K562 (cell line): ENCODE data around the gene DSE. TPM values are rescaled to one million over a fixed set of nuclear protein-coding genes. Genes with fewer than 3 reads are reported as not detected.

ENCODE experiments used
- ATAC-seq: fragments of 200-7000 bp; cut with Tn5 transposase; 3 replicates; pipeline ENCODE4 v1.9.1; 2020; ENCODE audit warnings: moderate library complexity
- BruUV-seq: library from RNA; stranded (reverse); fragments of 400-500 nt; replicated peaks from 2 replicates; lab custom pipeline; 2021; lab: Mats Ljungman, UMichigan
- CTCF ChIA-PET: fragments of 300-600 bp; formaldehyde crosslinking; extraction: SDS; loops from one replicate; lab custom pipeline; 2021; ENCODE audit warnings: low intra/inter-chr PET ratio; lab: Yijun Ruan, JAX
- POLR2A ChIA-PET: fragments of 300-600, 350-650 bp; sonication (Branson Sonifier 250); formaldehyde crosslinking; extraction: SDS; loops from one replicate; lab custom pipeline; 2021; ENCODE audit warnings: antibody characterized with exemption, inconsistent platforms; lab: Yijun Ruan, JAX
- DNase-seq, 4 experiments: peaks; one replicate each; pipeline versions ENCODE4 v3.0.0 to v3.0.0-alpha.2; 2011 to 2018; ENCODE audit warnings: low spot score in 3 of 4, mixed read lengths in 3 of 4; ENCODE audit errors: extremely low read depth in 1 of 4
- FAIRE-seq: peaks from 2 replicates; lab custom pipeline; 2011; peaks lifted over from hg19 to GRCh38; lab: Jason Lieb, UNC
- H2AFZ ChIP-seq: 2 replicates; pipeline ENCODE4 v1.6.0; 2011; ENCODE audit warnings: low read depth, low read length, control low read depth, inconsistent platforms
- H3K27ac ChIP-seq: fragments of 200-600 bp; 3 replicates; pipeline ENCODE4 v1.8.0; 2011; ENCODE audit warnings: low read depth, mild to moderate bottlenecking, control low read depth, inconsistent platforms, low read length, moderate library complexity, mixed read lengths; ENCODE audit errors: extremely low read depth
- H3K27me3 ChIP-seq, 2 experiments: fragments of 300-600 bp in 1 of 2; 2 replicates in 1 of 2; 3 replicates in 1 of 2; pipeline versions ENCODE4 v1.6.0 to v1.8.0; 2011; ENCODE audit warnings: inconsistent platforms in 2 of 2, low read length in 2 of 2, mild to moderate bottlenecking in 1 of 2, mixed read lengths in 1 of 2, moderate library complexity in 1 of 2; ENCODE audit not compliant: control insufficient read depth in 2 of 2, insufficient read depth in 2 of 2
- H3K36me3 ChIP-seq: fragments of 300-600 bp; 3 replicates; pipeline ENCODE4 v1.8.0; 2011; ENCODE audit warnings: mild to moderate bottlenecking, low read length, inconsistent platforms; ENCODE audit not compliant: control insufficient read depth, insufficient read depth
- H3K4me1 ChIP-seq, 2 experiments: fragments of 200-600 bp in 1 of 2; replicated peaks in 1 of 2; 2 replicates in 1 of 2; 3 replicates in 1 of 2; pipeline versions ENCODE4 v1.5.1 to v1.8.0; 2011; ENCODE audit warnings: inconsistent platforms in 2 of 2, low read length in 2 of 2, mild to moderate bottlenecking in 1 of 2, mixed read lengths in 1 of 2, moderate library complexity in 1 of 2; ENCODE audit not compliant: control insufficient read depth in 2 of 2, insufficient read depth in 2 of 2
- H3K4me2 ChIP-seq: 2 replicates; pipeline ENCODE4 v1.6.1; 2011; ENCODE audit warnings: low read length, control low read depth, inconsistent platforms, mixed read lengths; ENCODE audit not compliant: insufficient read depth
- H3K4me3 ChIP-seq: fragments of 200-600 bp; sonication (generic), shearing (Covaris generic); 2 replicates; pipeline ENCODE4 v1.5.1; 2016; ENCODE audit warnings: control low read depth, inconsistent platforms
- H3K79me2 ChIP-seq: fragments of 200-600 bp; 3 replicates; pipeline ENCODE4 v1.8.0; 2011; ENCODE audit warnings: low read length, inconsistent platforms; ENCODE audit not compliant: control insufficient read depth, insufficient read depth
- H3K9ac ChIP-seq, 2 experiments: 2 replicates each; pipeline versions ENCODE4 v1.6.0 to v1.6.1; 2011; ENCODE audit warnings: low read depth in 2 of 2, low read length in 2 of 2, control low read depth in 1 of 2, inconsistent platforms in 1 of 2, mild to moderate bottlenecking in 1 of 2, mixed read lengths in 1 of 2; ENCODE audit not compliant: insufficient read depth in 1 of 2
- H3K9me1 ChIP-seq: one replicate; pipeline ENCODE4 v1.6.0; 2011; ENCODE audit warnings: inconsistent platforms, mild to moderate bottlenecking, low read length, moderate library complexity; ENCODE audit not compliant: control insufficient read depth, insufficient read depth
- H3K9me3 ChIP-seq: replicated peaks from 2 replicates; pipeline ENCODE4 v1.5.1; 2011; ENCODE audit warnings: low read depth, low read length, inconsistent platforms; ENCODE audit not compliant: control insufficient read depth, insufficient read depth
- H4K20me1 ChIP-seq: replicated peaks from 2 replicates; pipeline ENCODE4 v1.6.1; 2011; ENCODE audit warnings: low read length, inconsistent platforms, mixed read lengths; ENCODE audit not compliant: control insufficient read depth, insufficient read depth
- BRCA1 ChIP-seq, 2 experiments: fragments of 450-650 bp in 1 of 2; sonication (generic) in 1 of 2; formaldehyde crosslinking in 1 of 2; IDR thresholded peaks; 2 replicates each; pipeline versions ENCODE4 v1.5.0 to v1.6.1; 2017 to 2020; ENCODE audit warnings: mild to moderate bottlenecking in 1 of 2, missing genetic modification reagents in 1 of 2
- ERF ChIP-seq: fragments of 450-650 bp; formaldehyde crosslinking; IDR thresholded peaks from 2 replicates; pipeline ENCODE4 v1.4.0; 2020; ENCODE audit warnings: mild to moderate bottlenecking, mixed read lengths
- MEIS2 ChIP-seq: fragments of 450-650 bp; IDR thresholded peaks from 2 replicates; pipeline ENCODE4 v1.6.1; 2014; ENCODE audit warnings: mild to moderate bottlenecking; ENCODE audit not compliant: partially characterized antibody
- NFRKB ChIP-seq: fragments of 450-650 bp; IDR thresholded peaks from 2 replicates; pipeline ENCODE4 v1.6.1; 2016; ENCODE audit warnings: low read depth
- RAD21 ChIP-seq, 2 experiments: fragments of 250-450 bp in 1 of 2; fragments of 450-650 bp in 1 of 2; sonication (Bioruptor Pico) in 1 of 2; formaldehyde crosslinking in 1 of 2; IDR thresholded peaks in 1 of 2; conservative IDR thresholded peaks in 1 of 2; 2 replicates each; pipeline versions ENCODE4 v1.4.0 to v1.8.0; 2020 to 2022; ENCODE audit warnings: mild to moderate bottlenecking in 2 of 2, moderate library complexity in 1 of 2
- RBBP5 ChIP-seq: fragments of 200-600 bp; sonication (generic); IDR thresholded peaks from 2 replicates; pipeline ENCODE4 v1.6.1; 2012; ENCODE audit warnings: borderline replicate concordance, mild to moderate bottlenecking, low read length, control low read depth, inconsistent platforms; ENCODE audit not compliant: insufficient read depth, poor library complexity, severe bottlenecking
- SRSF7 ChIP-seq: fragments of 200-400 bp; formaldehyde crosslinking; optimal IDR thresholded peaks from 2 replicates; pipeline ENCODE3; 2017; ENCODE audit warnings: mild to moderate bottlenecking, low read depth, low read length
- ZNF561 ChIP-seq: fragments of 450-650 bp; formaldehyde crosslinking; conservative IDR thresholded peaks from 2 replicates; pipeline ENCODE4 v1.4.0; 2020; ENCODE audit warnings: mild to moderate bottlenecking, moderate library complexity
- ZSCAN29 ChIP-seq: fragments of 450-650 bp; IDR thresholded peaks from 2 replicates; pipeline ENCODE4 v1.6.1; 2017
- WGBS: fragments of 100-300 bp; shearing (Covaris generic); methylation state at CpG from one replicate; pipeline ENCODE4 v1.1.6; 2016; ENCODE audit warnings: low coverage, mixed read lengths; ENCODE audit not compliant: insufficient coverage; ENCODE audit errors: missing lambda C conversion rate; 5-methylcytosine and 5-hydroxymethylcytosine counted together
- in situ Hi-C: fragments of 300-500 bp; cut with MboI; formaldehyde crosslinking; loops from 4 replicates; pipeline ENCODE4 v1.15.0; 2018; ENCODE audit warnings: inconsistent platforms, mixed read lengths
- intact Hi-C: fragments of 100-400 bp; cut with micrococcal nuclease; formaldehyde crosslinking; loops from 2 replicates; pipeline ENCODE4 v1.14.2; 2022
- polyA plus RNA-seq, 8 experiments: library from polyadenylated mRNA; depleted of rRNA in 4 of 8; stranded (reverse) in 5 of 8; unstranded in 3 of 8; fragments of >200 nt; fragmentation: Nextera tagmentation in 2 of 8; fragmentation: Illumina TruSeq in 1 of 8; extraction: Ambion mirVana in 2 of 8; extraction: Trizol in 1 of 8; gene quantifications; 2 replicates each; pipeline versions ENCODE4 v1.2.1 to v1.2.3, GENCODE V29; 2011 to 2014; ENCODE audit warnings: inconsistent platforms in 1 of 8, missing spikeins in 1 of 8
- total RNA-seq, 7 experiments: library from RNA; depleted of rRNA in 6 of 7; stranded (reverse); fragments of >200 nt in 6 of 7; fragmentation: Illumina TruSeq in 2 of 7; extraction: Trizol in 2 of 7; gene quantifications; 2 replicates each; pipeline versions ENCODE4 v1.2.1 to v1.2.3, GENCODE V29; 2011 to 2021; ENCODE audit warnings: low replicate concordance in 1 of 7
- TF ChIP-seq, protein P1 (sequence below): fragments of 450-650 bp; IDR thresholded peaks from 2 replicates; pipeline ENCODE4 v1.6.1; 2016; ENCODE audit warnings: missing biosample characterization, missing genetic modification characterization
- TF ChIP-seq, protein P2 (sequence below): sonication (generic); formaldehyde crosslinking; IDR thresholded peaks from 2 replicates; pipeline ENCODE4 v1.4.0; 2020; ENCODE audit warnings: mild to moderate bottlenecking, missing genetic modification reagents
- TF ChIP-seq, protein P3 (sequence below): fragments of 250-450 bp; sonication (Bioruptor Pico); IDR thresholded peaks from 2 replicates; pipeline ENCODE4 v1.4.0; 2020

The DSE gene
- total and polyA plus RNA-seq, 9 of the 15 experiments (the other 6 are each of a cell fraction or from before 2014, with no cell fraction given): 0.49 to 1.7 (median 0.79) TPM

DNA sequence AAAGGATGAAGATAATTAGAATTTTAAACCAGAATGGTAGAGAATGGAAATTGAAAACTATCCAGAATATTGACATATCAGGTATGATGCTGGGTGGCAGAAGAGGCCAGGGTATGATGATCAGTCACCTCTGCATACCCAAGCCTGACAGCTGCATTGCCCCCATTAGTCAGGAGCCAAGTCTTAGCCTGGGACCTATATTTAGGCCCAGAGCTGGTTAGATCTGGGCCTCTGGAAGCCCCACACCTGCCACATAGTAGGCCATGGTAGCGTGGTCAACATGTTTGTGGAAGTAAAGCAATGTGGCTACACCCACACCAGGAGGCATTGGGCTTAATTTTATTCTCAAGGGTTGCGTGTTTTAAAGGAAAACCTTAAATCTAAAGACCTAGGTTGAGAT, 58.4 kb downstream of the DSE start (continued):
- TF ChIP-seq ZSCAN29 (no peak), ERF (no peak), NFRKB (no peak), RBBP5 (no peak), ZNF561 (CRISPR knock-in tag) (no peak), BRCA1 (IDR thresholded peaks at IDR 0.05) (no peak), BRCA1 (CRISPR knock-in tag; IDR thresholded peaks at IDR 0.05) (no peak)
- TF ChIP-seq, protein P1, sequence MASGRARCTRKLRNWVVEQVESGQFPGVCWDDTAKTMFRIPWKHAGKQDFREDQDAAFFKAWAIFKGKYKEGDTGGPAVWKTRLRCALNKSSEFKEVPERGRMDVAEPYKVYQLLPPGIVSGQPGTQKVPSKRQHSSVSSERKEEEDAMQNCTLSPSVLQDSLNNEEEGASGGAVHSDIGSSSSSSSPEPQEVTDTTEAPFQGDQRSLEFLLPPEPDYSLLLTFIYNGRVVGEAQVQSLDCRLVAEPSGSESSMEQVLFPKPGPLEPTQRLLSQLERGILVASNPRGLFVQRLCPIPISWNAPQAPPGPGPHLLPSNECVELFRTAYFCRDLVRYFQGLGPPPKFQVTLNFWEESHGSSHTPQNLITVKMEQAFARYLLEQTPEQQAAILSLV: no peak
- TF ChIP-seq, protein P2, sequence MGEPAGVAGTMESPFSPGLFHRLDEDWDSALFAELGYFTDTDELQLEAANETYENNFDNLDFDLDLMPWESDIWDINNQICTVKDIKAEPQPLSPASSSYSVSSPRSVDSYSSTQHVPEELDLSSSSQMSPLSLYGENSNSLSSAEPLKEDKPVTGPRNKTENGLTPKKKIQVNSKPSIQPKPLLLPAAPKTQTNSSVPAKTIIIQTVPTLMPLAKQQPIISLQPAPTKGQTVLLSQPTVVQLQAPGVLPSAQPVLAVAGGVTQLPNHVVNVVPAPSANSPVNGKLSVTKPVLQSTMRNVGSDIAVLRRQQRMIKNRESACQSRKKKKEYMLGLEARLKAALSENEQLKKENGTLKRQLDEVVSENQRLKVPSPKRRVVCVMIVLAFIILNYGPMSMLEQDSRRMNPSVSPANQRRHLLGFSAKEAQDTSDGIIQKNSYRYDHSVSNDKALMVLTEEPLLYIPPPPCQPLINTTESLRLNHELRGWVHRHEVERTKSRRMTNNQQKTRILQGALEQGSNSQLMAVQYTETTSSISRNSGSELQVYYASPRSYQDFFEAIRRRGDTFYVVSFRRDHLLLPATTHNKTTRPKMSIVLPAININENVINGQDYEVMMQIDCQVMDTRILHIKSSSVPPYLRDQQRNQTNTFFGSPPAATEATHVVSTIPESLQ (CRISPR knock-in tag): no peak

- in situ Hi-C loops: no loop called here
- peak; percentile 59 for FAIRE-seq
- TF ChIP-seq SRSF7 (no peak), RAD21 (CRISPR knock-in tag; conservative IDR thresholded peaks at IDR 0.05 in 1 of 2, IDR thresholded peaks at IDR 0.05 in 1 of 2) (0 out of 4 replicates have a peak, but pooled peaks of 1 of the 2 experiments have one; percentile 12), MEIS2 (peak; percentile 2)
- TF ChIP-seq, protein P3, sequence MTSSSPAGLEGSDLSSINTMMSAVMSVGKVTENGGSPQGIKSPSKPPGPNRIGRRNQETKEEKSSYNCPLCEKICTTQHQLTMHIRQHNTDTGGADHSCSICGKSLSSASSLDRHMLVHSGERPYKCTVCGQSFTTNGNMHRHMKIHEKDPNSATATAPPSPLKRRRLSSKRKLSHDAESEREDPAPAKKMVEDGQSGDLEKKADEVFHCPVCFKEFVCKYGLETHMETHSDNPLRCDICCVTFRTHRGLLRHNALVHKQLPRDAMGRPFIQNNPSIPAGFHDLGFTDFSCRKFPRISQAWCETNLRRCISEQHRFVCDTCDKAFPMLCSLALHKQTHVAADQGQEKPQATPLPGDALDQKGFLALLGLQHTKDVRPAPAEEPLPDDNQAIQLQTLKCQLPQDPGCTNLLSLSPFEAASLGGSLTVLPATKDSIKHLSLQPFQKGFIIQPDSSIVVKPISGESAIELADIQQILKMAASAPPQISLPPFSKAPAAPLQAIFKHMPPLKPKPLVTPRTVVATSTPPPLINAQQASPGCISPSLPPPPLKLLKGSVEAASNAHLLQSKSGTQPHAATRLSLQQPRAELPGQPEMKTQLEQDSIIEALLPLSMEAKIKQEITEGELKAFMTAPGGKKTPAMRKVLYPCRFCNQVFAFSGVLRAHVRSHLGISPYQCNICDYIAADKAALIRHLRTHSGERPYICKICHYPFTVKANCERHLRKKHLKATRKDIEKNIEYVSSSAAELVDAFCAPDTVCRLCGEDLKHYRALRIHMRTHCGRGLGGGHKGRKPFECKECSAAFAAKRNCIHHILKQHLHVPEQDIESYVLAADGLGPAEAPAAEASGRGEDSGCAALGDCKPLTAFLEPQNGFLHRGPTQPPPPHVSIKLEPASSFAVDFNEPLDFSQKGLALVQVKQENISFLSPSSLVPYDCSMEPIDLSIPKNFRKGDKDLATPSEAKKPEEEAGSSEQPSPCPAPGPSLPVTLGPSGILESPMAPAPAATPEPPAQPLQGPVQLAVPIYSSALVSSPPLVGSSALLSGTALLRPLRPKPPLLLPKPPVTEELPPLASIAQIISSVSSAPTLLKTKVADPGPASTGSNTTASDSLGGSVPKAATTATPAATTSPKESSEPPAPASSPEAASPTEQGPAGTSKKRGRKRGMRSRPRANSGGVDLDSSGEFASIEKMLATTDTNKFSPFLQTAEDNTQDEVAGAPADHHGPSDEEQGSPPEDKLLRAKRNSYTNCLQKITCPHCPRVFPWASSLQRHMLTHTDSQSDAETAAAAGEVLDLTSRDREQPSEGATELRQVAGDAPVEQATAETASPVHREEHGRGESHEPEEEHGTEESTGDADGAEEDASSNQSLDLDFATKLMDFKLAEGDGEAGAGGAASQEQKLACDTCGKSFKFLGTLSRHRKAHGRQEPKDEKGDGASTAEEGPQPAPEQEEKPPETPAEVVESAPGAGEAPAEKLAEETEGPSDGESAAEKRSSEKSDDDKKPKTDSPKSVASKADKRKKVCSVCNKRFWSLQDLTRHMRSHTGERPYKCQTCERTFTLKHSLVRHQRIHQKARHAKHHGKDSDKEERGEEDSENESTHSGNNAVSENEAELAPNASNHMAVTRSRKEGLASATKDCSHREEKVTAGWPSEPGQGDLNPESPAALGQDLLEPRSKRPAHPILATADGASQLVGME (CRISPR knock-in tag): no peak
These were observed 60.1 kb downstream of the DSE start for GRCh38 chr6:116430860-116431259.

More at GRCh38 chr6:116430860-116431259, 60.1 kb downstream of the DSE start:
- WGBS: 11% methylated on average over 4 of the region's 4 CpGs
- H3K9me1 ChIP-seq: no peaks in the 10 kb centered on the region
- no peaks in the 10 kb centered on the region for H3K79me2 ChIP-seq
- no TSS peak for BruUV-seq
- ChIA-PET POLR2A (interaction anchor here (1.7 kb wide), 1 partner anchor 14 kb away, joined by 5 read pairs; no protein-coding TSS in a partner anchor), CTCF (no interaction called here)
- peak overlapping the region; percentile 43; the same call in 1 of the 2 replicates for H2AFZ ChIP-seq
- DNase-seq: peak in 1 of 4 experiments; percentile 16
- H3K9ac ChIP-seq: no peak overlapping the region
- no peaks in the 10 kb centered on the region for H4K20me1 ChIP-seq
- no peaks in the 10 kb centered on the region for H3K9me3 ChIP-seq
- H3K4me2 ChIP-seq: no peak overlapping the region
- H3K4me3 ChIP-seq: no peak overlapping the region
- H3K36me3 ChIP-seq: no peaks in the 10 kb centered on the region
- H3K4me1 ChIP-seq: no peaks in the 10 kb centered on the region
- peak; percentile 80 for ATAC-seq
- no peak overlapping the region for H3K27ac ChIP-seq
- peaks cover under 1 to 2% of the 10 kb centered on the region in 2 experiments; a peak in 2 of 5 replicates for H3K27me3 ChIP-seq
- intact Hi-C loops: no loop called here
